M059J (cell line): Measurements from ENCODE around the gene CDCA8. TPM values are rescaled to one million over a fixed set of nuclear protein-coding genes. Genes with fewer than 3 reads are reported as not detected.

ENCODE experiments used
- DNase-seq: peaks from one replicate; pipeline ENCODE4 v3.0.0-alpha.2; 2012; ENCODE audit warnings: low read depth
- total RNA-seq: library from RNA; depleted of rRNA; stranded (reverse); fragments of >200 nt; shearing (Covaris generic); gene quantifications from 2 replicates; pipeline ENCODE4 v1.2.3, GENCODE V29; 2014; rRNA removed

Gene CDCA8
- 36.8 and 38.4 TPM in 2 replicates for total RNA-seq

- DNase-seq: peak; percentile 98
Observed at GRCh38 chr1:37692078-37692833, at the start of gene CDCA8. CDCA8 (plus strand) TSS chr1:37692516; CDS start chr1:37692691, 175 bp downstream.

DNA sequence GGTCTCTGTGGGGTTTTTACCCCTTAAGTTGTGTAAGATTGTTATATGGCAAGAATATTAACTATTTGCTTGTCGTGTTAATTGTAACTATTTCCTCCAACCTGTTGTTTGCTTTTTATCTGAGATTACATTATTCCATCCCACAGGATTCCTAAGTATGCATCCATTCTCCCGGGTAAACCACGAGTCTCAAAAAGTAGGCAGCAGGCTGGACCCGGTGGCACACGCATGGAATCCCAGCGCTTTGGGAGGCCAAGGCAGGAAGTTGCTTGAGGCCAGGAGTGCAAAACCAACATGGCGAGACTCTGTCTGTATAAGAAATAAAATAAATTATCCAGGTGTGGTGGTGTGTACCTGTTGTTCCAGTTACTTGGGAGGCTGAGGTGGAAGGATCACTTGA lies 45.0 kb upstream of the CDCA8 start:
- no peak for DNase-seq

DNA sequence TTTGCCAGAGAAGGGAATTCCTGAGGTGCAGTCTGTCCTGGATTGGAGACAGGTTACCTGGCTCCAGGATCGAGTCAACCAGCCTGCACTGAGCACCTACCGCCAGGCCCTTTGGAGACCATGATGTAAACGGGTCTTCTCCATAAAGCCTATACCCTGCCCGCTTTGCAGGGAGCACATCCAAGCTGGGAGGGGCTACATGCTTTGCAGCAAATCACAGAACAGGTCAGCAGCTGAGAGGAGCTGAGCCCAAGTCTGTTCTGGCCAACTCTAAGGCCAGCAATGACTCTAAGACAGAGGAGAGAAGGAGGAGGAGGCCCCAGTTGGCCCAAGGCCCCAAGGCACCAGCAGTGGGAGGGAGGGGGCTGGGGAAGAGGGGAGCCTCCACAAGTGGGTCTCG lies 42.1 kb upstream of the CDCA8 start:
- no peak for DNase-seq

DNA sequence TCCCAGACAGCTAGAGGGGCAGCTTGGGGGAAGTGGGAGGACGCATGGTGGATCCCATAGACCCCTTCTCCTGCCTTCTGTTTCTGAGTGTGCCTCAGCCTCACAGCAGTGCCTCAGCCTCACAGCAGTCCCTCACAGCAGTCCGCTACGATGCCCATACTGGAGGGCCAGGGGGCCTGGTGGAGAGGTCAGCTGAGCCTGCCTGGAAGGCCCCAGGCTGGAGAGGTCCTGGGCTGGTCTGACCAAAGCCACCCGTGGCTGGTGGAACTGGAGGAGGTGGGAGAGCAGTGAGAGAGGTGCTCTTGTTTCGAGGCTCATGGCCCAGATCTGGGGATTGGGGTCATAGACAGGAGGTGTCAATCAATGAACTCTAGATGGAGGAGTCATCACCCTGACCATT lies 41.6 kb upstream of the CDCA8 start:
- DNase-seq: no peak

DNA sequence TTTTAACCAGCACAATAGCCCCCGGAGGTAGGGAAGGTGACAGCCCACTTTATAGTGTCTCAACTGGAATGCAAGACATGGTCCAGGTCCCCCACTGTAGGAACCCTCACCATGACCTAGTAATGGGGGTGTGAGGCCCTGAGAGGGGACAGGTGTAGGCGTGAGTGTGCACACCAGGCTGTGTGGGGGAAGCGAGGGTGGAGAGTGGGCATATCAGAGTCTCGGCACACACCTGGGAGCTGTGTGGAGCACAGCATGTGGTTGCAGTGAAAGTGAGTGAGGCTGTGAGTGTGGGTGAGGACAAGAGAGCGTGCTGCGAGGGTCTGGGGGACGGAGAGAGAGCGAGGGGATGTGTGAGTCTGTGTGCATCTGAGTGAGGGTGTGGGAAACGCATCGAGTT lies 40.5 kb upstream of the CDCA8 start:
- DNase-seq: no peak

DNA sequence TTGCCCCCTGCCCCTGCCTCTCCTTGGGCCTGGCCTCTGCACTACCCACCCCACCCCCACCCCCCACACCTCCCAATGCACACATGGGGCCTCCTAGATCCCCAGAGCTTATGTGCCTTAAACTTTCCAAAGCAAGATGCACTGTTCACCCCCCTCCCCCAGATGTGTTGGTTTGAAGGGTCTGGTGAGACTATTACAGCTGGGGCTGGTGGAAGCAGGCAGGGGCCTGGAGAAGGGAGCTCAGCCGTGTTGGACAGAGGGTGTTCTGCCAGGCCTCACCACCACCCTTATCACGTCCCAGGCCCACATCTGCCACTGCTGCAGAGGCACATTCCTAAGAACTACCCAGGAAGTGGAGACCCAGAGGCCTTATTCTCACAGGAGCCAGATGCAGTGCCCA lies 39.3 kb upstream of the CDCA8 start:
- DNase-seq: no peak

GRCh38 chr1:37653906-37654305 lies 38.4 kb upstream of the CDCA8 start:
- no peak for DNase-seq

- DNase-seq: no peak
Observed at GRCh38 chr1:37655274-37655673, 37.0 kb upstream of the CDCA8 start.

GRCh38 chr1:37656026-37656425 lies 36.3 kb upstream of the CDCA8 start:
- DNase-seq: no peak

- DNase-seq: no peak
Observed at GRCh38 chr1:37656881-37657280, 35.4 kb upstream of the CDCA8 start.

DNA sequence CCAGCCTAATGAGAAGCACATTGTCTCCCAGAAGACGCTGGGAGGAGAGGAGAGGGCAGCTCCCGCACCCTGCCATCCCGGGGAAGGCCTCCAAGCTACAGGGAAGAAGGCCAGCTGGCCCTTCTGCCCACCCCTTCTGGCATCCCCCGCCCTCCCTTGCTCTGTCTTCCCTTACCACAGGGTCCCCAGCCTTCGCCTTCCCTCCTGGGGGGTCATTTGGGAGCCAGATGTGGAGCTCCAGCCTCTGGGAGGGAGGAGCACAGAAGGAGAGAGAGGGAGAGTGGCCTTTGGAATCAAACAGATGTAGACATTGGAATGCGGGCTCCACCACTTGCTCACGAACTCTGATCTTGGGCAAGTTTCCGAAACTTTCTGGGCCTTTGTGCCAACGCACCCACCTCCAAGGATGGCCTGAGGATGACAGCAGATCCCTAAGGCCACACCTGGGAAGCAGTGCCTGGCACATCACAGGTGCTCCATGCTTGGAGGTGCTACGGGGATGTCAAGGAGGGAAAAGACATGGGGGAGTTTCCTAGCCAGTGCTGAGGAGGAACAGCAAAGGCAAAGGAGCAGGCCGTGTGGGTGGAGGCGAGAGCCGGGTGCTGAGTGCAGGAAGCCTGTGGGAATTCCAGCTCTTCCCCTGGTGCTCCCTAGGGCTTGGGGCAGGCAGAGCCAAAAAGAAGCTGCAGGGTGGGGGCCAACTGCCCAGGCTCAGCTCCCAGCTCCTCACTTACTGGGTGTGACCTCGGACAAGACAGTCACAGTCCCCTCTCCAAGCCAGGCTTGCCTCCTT lies 34.5 kb upstream of the CDCA8 start:
- DNase-seq: no peak

- DNase-seq: no peak
Observed at GRCh38 chr1:37658486-37658885, 33.8 kb upstream of the CDCA8 start.

- DNase-seq: no peak
Observed at GRCh38 chr1:37660664-37661063, 31.7 kb upstream of the CDCA8 start.

DNA sequence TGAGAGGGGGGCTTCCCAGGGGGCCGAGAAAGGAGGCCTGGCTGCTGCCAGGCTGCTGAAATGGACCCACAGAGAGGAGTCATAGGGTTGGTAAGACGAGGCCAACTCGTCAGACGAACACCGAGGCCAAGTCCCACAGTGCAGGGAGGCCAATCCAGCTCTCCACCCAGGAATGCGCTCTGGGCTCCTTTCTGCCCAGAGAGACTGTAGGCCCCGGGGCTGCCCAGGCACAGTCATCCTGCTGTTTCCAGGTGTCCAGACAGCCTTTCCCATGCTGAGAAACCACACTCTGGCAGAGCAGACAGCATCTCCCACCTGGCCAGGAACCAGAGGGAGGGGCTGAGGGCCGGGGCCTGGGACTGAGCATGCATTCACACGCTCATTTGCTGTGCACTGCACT lies 30.9 kb upstream of the CDCA8 start:
- DNase-seq: peak; percentile 55

DNA sequence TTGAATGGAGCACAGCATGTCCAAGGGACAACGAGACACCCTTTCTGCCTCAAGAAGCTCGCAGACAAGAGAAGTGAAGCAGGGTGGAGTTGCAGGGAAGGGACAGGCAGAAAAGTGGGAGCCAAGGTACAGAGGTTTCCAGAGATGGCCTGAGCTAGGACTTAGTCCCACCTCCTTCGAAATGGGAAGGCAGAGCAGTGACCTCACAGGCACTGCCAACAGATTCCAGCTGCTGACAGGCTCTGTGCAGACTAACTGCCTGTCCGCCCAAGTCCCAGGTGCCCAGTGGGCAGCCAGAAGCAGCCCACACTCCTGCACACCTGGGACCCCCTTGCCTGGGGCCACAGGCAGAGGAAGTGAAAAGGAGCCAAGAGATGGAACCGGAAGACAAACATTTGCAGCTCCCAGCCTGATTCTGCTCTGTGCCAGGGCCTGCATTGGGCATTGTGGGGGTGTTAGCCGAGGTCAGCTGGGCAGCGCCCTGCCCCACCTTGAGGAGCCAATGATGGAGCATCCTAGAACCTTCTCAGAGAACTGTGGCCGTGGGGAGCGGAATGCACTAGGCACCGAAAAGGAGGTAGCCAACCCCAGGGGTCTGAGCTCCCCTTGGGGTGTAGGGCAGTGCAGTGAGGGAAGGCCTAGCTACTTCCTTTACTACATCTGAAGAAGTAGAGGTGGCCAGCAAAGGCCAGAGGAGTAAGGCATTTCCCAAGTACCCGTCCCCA lies 30.1 kb upstream of the CDCA8 start:
- DNase-seq: no peak

DNA sequence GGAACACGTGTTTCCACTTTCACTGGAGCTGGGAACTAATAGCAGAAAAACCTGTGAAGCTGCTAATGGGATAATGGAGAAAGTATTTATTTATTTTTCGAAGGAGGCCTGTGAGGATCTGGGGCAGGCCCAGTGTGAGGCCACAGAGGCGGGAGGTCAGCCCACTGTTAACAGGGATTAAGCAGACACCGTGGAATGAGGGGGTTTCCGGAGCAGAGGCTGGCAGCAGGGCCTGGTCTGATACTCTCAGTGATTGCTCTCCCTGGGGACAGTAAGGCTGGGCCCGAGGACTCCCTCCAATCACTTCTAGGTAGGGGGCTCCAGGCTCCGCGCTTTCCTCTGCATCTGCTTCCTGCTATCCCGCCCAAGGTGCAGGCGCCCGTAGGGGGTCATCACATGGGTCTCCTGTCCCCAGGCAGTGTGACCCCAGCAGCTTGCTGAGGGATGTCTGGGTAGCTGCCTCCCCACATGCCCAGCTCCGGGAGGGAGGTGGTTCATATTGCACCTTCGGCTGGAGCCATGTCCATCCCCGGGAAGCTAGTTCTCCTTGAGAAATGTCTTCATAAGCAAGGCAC lies 28.8 kb upstream of the CDCA8 start:
- DNase-seq: no peak

GRCh38 chr1:37666241-37666867 lies 26.0 kb upstream of the CDCA8 start:
- DNase-seq: no peak

- DNase-seq: no peak
Observed at GRCh38 chr1:37667023-37667671, 25.2 kb upstream of the CDCA8 start.

GRCh38 chr1:37670133-37670532 lies 22.2 kb upstream of the CDCA8 start:
- DNase-seq: no peak

GRCh38 chr1:37671261-37671660 lies 21.1 kb upstream of the CDCA8 start:
- DNase-seq: no peak
